Measurements from ENCODE around the gene GP5.

GP5 gene

GRCh38 chr3:194374935-194375334 is 24.1 kb downstream of the GP5 start:
- DNase-seq: no peak

GRCh38 chr3:194373899-194374298 is 25.2 kb downstream of the GP5 start:
- DNase-seq: no peak

GRCh38 chr3:194373028-194373427 is 26.0 kb downstream of the GP5 start:
- no peak for DNase-seq

- no peak for DNase-seq
Measured at GRCh38 chr3:194370753-194371152, 28.3 kb downstream of the GP5 start.

DNA sequence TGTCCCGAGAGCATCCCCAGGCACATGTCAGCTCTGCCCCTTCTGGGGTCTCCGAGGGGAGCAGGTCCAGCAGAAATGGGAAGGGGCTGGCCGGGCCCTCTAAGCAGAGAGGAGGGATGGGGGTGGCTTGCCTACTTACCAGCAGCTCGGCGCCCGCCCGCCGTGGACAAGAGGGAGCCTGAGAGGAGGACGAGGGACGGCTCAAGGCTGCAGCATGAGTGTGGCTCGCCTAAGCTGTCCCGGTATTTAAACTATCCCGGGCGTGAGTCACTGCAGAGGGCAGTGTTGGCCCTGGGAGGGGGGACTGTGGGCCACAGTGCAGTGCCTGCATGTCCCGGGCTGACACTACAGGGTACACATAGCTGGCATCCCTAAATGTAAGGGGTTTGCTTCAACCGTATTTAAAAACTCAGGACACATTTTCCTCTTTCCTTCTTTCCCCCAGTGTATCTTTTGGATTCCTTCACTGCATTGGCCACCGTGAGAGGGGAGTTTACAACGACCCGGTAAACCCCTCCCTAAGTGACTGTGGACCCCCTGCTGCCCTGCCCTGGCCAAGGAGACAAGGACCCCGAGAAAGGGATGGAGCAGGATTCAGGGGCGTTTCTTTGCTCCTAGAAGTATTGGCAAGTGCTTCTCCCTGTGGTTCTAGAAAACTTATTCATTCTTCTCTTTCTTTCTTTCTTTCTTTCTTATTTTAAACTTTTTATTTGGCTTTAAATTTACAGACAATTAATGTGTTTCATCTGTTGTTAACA is 29.4 kb downstream of the GP5 start, which contains the start of gene LRRC15:
Gene LRRC15, minus strand, starts transcription at position 222 of the 758 bp plus-strand sequence. CDS start 8,700 bp downstream, outside the sequence.
- peak; percentile 55 for DNase-seq

- no peak for DNase-seq
Measured at GRCh38 chr3:194368918-194369317, 30.1 kb downstream of the GP5 start.

DNA sequence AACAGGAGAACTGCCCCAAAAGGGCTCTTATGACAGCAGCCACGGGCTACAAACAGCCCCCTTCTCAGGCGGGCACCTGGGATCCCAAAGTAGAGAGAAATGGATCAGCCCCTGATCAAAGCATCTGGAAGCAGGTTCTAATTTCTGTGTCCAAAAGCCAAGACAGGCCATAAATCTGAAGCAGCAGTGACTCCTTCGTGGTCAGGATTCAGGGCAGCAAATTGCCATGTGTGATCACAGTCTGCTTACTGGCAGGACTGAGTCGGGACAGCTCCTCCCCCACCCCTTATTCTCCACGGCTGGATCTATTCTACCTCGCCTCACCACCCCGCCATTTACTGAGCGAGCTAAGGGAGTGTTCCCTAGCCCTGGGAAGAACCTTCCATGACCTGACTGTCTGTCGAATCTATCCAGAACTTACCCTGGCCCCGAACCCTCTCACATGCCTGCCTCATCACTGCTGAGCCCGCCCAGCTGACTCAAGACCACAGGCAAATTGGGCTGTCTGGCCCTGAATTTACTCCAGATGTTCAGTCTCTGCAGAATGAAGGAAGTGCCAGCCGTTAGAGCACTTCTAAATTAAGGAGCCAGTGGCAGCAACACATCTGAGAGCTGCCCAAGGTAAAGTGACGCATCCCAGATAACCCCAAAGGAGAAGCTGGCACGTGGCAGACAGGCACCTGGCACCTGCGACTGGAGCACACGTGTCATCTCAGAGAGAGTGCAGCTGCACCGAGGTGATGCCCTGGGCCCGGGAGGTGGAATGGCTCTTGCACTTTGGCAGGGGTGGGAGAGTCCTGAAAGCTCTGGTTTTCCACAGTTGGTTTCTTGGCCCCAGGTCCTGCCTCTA is 30.8 kb downstream of the GP5 start:
- DNase-seq: peak; percentile 68

GRCh38 chr3:194365978-194366490 is 33.0 kb downstream of the GP5 start:
- DNase-seq: no peak

DNA sequence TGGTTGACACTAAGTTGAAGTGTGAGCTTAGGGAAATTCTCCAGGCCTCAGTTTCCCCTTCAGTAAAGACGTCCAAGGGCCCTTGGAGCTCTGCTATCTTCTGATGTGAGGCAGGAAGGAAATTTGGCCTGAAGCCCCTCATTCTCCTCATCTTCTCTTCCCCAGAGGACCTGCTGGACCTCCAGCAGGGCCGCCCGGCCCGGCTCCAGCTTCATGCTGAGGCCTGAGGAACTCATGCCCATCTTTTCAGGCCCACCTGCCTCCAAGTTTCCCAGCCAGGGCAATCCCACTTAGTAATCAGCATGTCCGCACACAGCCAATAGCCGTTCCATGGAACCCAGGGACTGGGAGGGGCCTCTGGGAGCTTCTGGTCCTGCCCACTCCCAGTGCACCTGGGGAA is 33.5 kb downstream of the GP5 start:
- DNase-seq: no peak

DNA sequence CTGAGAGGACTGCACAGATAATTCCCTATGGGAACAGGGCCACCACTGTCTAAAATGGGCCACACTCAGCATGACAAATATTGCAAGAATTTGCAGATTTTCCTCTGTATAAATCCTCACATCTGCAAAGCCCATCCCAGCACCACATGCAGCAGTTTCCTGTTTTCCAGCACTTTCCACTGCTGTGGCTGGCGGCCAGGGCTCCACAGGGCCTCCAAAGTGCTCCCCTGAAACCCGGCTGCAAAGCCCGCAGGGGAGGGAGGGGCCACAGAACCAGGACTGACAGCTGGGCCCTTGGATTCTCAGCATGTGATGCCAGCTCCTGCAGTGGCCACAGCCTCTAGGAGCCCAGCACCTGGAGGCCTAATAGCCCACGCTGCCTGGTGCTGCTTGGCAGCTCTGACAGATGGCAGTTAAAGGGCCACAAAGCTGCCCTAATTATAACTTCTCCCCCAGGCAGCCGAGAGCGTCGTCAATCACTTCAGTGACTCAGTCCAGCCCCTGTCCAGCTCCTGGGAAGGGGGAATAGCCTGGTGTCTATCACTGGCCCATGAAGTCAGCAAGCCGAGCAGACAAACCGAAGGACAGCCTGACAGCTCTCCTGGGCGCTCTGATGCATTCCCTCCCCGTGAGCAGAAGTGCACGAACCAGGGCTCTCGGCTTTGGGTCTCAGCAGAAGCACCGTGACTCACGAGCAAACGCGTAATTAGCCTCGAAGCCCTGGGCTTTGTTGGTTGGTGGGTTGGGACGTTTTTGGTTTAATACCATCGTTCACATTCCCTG is 34.2 kb downstream of the GP5 start:
- DNase-seq: peak; percentile 86

DNA sequence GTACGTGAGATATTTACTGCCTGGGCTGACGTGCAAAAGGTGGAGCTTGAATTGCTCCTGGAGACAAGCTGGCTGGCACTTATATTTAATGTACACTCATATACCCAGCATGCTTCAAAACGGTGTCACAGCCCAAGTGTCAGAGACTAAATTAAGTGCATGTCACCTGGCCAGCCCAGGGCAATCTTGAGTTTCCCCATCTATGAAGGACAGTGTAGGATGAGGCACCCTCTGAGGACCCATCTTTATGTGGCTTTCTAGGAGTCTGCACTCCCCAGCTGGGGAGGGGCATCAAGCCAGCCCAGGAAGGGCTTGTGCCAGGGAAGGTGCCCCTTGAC is 34.8 kb downstream of the GP5 start:
- no peak for DNase-seq

- DNase-seq: no peak
Measured at GRCh38 chr3:194360568-194360967, 38.5 kb downstream of the GP5 start.

- DNase-seq: no peak
Measured at GRCh38 chr3:194357681-194358080, 41.4 kb downstream of the GP5 start.

DNA sequence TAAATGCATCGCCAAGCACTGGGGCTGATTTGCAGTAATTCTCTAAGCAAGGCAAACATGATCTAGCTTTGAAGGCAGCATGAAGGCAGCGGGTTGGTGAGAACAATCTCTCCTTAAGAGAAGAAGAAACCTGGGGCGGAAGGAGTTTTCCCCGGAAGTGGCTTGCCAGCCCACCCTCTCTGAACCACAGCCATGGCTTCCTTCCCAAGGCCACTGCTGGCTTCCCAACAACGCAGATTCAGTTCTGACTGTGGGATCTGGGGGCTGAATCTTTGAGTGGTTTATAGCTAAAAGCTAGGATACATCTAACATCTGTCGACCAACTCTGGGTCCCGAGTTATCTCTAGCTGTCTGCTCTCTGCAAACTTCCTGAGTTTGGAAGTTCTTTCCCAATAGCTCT is 43.7 kb downstream of the GP5 start:
- no peak for DNase-seq

GRCh38 chr3:194354315-194354714 is 44.8 kb downstream of the GP5 start:
- DNase-seq: no peak

DNA sequence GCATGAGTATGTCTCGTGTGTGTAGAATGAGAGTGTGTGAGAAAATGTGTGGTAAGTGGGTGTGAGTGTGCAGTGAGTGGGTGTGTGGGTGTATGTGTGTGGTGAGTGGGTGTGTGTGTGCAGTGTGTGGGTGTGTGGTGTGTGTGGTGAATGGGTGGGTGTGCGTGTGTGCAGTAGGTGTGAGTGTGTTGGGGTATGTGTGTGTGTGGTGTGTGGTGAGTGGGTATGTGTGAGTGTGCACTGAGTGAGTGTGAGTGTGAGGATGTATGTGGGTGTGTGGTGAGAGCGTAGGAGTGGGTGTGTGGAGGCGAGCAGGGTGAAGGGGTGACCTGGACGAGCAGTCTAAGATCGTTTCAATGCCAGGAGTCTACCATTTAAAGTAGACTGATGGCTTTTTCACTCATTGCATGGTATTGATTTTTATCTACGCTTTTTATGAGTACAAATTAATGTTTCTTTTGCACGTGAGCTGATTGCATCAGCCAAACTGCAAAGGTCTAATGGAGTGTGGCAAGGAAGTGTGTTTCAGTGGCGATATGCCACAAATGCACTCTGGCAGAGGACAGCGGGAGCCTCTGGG is 46.3 kb downstream of the GP5 start:
- no peak for DNase-seq

DNA sequence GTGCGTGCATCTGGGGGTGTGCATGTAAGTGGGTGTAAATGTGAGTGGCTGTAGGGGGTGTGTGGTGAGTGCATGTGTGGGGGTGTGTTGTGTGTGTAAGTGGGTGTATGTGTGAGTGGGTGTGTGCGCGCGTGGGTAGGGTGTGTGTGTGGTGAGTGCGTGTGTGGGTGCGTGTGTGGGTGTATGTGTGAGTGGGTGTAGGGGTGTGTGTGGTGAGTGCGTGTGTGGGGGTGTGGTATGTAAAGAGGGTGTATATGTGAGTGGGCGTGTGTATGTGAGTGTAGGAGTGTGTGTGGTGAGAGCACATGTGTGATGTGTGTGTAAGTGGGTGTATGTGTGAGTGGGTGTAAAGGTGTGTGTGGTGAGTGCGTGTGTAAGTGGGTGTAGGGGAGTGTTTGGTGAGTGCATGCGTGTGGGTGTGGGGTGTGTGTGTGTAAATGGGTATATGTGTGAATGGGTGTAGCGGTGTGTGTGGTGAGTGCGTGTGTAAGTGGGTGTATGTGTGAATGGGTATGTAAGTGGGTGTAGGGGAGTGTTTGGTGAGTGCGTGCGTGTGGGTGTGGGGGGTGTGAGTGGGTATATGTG is 47.0 kb downstream of the GP5 start:
- no peak for DNase-seq

DNA sequence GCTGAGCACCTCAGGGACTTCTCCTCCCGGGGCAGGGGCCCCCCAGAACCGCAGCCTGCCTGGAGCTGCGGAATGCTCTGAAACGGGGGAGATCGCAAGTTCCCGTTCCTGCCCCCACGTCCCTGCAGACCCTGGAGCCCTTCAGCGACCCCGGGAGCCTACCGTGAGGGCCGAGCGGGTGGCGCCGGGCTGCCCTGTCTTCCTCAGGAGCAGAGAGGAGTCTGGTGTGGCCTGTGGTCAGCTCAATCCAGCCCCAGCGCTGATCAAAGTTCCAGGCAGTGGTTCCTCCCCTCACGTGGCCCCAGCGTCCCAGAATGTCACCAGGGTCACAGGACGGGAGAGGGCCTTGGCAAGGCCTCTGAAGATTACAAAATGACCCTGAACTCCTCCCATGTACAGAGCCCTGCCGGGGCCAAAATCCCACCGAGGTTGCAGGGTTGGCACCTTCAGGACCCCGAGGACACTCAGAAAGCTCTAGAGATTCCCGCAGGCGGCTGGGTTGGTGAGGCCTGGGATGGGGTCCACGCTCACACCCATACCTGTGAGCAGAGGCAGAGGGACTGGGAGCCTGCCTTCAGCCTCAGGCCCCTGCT is 47.9 kb downstream of the GP5 start, which contains the start of gene CPN2:
Gene CPN2, minus strand, starts transcription at position 249 of the 593 bp plus-strand sequence. CDS start 8,626 bp downstream, outside the sequence.
- DNase-seq: no peak

DNA sequence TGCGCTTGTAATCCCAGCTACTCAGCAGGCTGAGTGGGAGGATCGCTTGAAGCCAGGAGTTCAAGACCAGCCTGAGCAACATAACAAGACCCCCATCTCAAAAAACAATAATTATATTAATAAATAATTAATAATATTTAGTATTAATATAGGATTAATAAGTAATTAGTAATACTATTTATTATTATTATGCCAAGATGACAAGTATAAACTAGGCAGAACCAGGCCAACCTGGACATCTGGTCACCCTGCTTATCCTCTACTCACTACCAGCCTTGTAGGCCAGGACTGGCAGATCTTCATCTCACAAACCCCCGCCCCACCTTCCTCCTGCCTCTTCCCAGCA is 48.4 kb downstream of the GP5 start:
- DNase-seq: no peak

- DNase-seq: no peak
Measured at GRCh38 chr3:194348354-194348753, 50.7 kb downstream of the GP5 start.

- DNase-seq: no peak
Measured at GRCh38 chr3:194346621-194347020, 52.4 kb downstream of the GP5 start.

DNA sequence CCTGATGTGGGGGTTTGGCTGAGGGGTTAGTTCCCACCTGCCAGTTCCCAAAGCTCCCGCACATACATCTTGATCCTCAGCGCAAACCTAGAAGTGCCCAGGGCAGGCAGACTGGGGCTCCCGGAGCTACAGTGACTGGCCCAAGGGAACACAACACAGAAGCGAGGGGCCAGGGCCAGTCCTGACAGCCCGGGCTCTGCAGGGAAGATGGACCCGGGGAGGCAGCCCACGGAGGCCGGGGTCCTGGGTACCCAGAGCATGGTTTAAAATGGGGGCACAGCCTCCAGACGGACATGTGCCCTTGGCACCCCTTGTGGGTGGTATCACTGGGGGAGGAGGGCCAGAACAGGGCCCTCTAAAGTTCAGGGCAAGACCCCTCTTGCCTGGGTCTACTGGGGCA is 53.0 kb downstream of the GP5 start:
- no peak for DNase-seq
